K562 treated with DMSO at 1 percent for 24 hours (cell line): ENCODE results near the gene CHD6. TPM values are rescaled to one million over a fixed set of nuclear protein-coding genes. Genes with fewer than 3 reads are reported as not detected.

ENCODE experiments used
- total RNA-seq: library from RNA; unstranded; fragments of 300-600 nt; gene quantifications from 2 replicates; pipeline ENCODE4 v1.2.3, GENCODE V29; 2022; ENCODE audit warnings: low read depth; ENCODE audit not compliant: insufficient read depth

Gene CHD6, protein sequence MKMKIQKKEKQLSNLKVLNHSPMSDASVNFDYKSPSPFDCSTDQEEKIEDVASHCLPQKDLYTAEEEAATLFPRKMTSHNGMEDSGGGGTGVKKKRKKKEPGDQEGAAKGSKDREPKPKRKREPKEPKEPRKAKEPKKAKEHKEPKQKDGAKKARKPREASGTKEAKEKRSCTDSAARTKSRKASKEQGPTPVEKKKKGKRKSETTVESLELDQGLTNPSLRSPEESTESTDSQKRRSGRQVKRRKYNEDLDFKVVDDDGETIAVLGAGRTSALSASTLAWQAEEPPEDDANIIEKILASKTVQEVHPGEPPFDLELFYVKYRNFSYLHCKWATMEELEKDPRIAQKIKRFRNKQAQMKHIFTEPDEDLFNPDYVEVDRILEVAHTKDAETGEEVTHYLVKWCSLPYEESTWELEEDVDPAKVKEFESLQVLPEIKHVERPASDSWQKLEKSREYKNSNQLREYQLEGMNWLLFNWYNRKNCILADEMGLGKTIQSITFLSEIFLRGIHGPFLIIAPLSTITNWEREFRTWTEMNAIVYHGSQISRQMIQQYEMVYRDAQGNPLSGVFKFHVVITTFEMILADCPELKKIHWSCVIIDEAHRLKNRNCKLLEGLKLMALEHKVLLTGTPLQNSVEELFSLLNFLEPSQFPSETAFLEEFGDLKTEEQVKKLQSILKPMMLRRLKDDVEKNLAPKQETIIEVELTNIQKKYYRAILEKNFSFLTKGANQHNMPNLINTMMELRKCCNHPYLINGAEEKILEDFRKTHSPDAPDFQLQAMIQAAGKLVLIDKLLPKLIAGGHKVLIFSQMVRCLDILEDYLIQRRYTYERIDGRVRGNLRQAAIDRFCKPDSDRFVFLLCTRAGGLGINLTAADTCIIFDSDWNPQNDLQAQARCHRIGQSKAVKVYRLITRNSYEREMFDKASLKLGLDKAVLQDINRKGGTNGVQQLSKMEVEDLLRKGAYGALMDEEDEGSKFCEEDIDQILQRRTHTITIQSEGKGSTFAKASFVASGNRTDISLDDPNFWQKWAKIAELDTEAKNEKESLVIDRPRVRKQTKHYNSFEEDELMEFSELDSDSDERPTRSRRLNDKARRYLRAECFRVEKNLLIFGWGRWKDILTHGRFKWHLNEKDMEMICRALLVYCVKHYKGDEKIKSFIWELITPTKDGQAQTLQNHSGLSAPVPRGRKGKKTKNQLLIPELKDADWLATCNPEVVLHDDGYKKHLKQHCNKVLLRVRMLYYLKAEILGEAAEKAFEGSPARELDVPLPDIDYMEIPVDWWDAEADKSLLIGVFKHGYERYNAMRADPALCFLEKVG (N-terminal part only)
- 7.8 and 10.8 TPM in 2 replicates for total RNA-seq

DNA sequence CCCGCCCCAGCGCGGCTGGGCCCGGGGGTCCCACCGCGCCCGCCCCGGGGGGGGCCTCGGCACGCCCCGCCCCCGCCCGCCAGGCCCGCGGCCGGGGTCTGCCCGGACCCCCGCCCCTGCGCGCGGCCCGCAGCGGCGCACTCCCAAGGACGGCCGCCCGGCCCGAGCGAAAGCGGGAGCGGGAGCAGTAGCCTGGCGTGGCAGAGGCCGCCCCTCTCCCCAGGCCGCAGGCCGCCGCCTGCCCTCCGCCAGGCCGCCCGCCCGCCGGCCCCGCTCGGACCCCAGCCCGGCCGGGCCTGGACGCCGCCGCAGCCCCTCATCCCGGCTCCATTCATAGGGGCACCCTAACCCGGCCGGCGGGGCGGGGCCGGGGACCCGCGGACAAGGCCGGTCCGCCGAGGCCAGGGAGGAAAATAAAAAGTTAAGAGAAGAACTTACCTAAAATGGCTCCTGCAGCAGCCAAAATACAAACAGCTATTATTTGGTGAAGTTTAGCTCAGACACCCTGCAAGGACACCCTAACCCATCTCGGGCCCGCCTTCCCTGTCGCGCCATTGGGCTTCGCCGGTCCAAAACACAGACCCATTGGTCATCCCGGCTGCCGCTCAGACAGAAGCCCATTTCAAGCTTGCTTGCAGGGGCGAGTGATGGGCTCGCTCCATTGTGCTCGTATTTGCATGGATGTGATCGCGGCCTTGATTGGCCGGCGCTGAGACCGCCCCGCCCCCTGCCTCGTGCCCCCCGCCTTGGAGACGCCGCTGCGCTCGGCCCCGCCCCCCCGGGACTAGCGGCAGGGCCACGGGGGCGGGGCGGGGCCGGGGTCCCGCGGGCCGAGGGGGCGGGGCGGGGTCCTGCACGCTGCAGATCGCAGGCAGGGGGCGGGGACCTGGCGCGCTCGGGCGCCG, at the start of gene CHD6:
CHD6 (minus strand) TSS at position 476 of the 905 bp plus-strand sequence. CDS start 67,040 bp downstream, outside the sequence.

DNA sequence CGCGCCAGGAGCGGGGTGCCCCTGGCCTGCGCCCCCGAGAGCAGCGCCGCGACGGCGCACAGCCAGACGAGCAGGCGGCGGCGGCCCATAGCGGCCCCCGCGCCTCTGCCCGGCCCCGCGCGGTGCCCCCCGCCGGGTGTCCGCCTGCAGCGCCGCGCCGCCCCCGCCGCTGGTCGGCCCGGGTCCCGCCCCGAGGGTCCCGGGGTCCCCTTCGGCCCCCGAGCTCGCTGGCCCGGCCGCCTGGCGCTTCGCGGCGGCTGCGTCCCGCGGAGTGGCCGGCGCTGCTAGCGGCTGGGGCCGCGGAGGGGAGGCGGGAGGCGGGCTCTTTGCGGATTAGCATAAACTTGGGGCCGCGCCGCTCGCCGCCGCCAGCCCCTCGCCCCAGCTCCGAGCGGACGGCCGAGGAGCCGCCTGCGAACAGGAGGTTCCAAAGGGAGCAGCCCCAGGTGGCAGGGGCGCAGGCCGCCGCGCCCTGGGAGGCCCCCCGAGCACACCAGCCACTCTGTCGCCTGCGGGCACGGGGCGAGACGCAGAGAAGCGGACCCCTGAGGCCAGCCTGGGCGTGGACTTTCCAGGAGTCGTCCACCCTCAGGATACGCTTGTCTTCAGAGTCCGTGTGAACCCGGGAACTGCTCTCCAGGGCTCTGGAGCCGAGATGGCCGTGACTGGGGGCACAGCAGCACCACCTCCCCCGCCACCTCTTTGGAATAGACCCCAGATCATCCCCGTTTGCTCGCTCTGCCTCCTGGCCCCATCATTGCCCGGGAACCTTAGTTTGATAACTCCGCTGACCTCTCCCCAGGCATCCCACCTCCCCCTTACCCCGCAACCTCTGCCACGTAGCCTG, 251.4 kb downstream of the CHD6 start, which contains the start of gene EMILIN3:
EMILIN3 (minus strand) TSS at position 273 of the 847 bp plus-strand sequence; CDS start at position 89, 184 bp downstream.

